Left kidney (tissue), 2 donors: Measurements from ENCODE around the gene ITSN2. TPM values are rescaled to one million over a fixed set of nuclear protein-coding genes. Genes with fewer than 3 reads are reported as not detected.
"Not testable (repeated sequence)": the region's sequence is repeated elsewhere in the genome, so short reads cannot be mapped to it uniquely, and the experiment has no call there.

Experiments
- DNase-seq: peaks from one replicate; pipeline ENCODE4 v3.0.0-alpha.2; 2013
- polyA plus RNA-seq: library from polyadenylated mRNA; unstranded; fragments of 120-200 nt; gene quantifications from one replicate; pipeline ENCODE4 v1.2.1, GENCODE V29; 2013; ENCODE audit not compliant: insufficient read length

The ITSN2 gene
- polyA plus RNA-seq, 1 donor = 32.2 TPM

- DNase-seq = no peak
Measured at GRCh38 chr2:24211408-24211807, 148.9 kb downstream of the ITSN2 start.

- DNase-seq = no peak
Measured at GRCh38 chr2:24210723-24211122, 149.6 kb downstream of the ITSN2 start.

GRCh38 chr2:24210106-24210455, 150.3 kb downstream of the ITSN2 start:
- DNase-seq = no peak

- no peak for DNase-seq
Measured at GRCh38 chr2:24209389-24210105, 150.8 kb downstream of the ITSN2 start.

- DNase-seq = no peak
Measured at GRCh38 chr2:24208490-24208889, 151.8 kb downstream of the ITSN2 start.

GRCh38 chr2:24207359-24207758, 153.0 kb downstream of the ITSN2 start:
- DNase-seq = no peak

- no peak for DNase-seq
Measured at GRCh38 chr2:24206714-24207113, 153.6 kb downstream of the ITSN2 start.

- no peak for DNase-seq
Measured at GRCh38 chr2:24206242-24206641, 154.1 kb downstream of the ITSN2 start.

GRCh38 chr2:24205131-24205530, 155.2 kb downstream of the ITSN2 start:
- no peak for DNase-seq

GRCh38 chr2:24204505-24204904, 155.8 kb downstream of the ITSN2 start:
- DNase-seq = no peak

- no peak for DNase-seq
Measured at GRCh38 chr2:24203787-24204150, 156.6 kb downstream of the ITSN2 start.

GRCh38 chr2:24203029-24203786, 157.1 kb downstream of the ITSN2 start:
- DNase-seq = peak; percentile 25

GRCh38 chr2:24200799-24201198, 159.5 kb downstream of the ITSN2 start:
- no peak for DNase-seq

GRCh38 chr2:24199968-24200590, 160.3 kb downstream of the ITSN2 start:
- DNase-seq = no peak

- not testable (repeated sequence) for DNase-seq
Measured at GRCh38 chr2:24197213-24197612, 163.1 kb downstream of the ITSN2 start.

GRCh38 chr2:24191848-24192247, 168.5 kb downstream of the ITSN2 start:
- no peak for DNase-seq

GRCh38 chr2:24191156-24191555, 169.2 kb downstream of the ITSN2 start:
- no peak for DNase-seq

- DNase-seq = no peak
Measured at GRCh38 chr2:24190503-24190902, 169.8 kb downstream of the ITSN2 start.

- DNase-seq = no peak
Measured at GRCh38 chr2:24189551-24189950, 170.8 kb downstream of the ITSN2 start.

- no peak for DNase-seq
Measured at GRCh38 chr2:24183366-24184069, 176.8 kb downstream of the ITSN2 start.

- DNase-seq = no peak
Measured at GRCh38 chr2:24182507-24182906, 177.8 kb downstream of the ITSN2 start.

- peak; percentile 36 for DNase-seq
Measured at GRCh38 chr2:24181849-24182248, 178.5 kb downstream of the ITSN2 start.

GRCh38 chr2:24179683-24180082, 180.7 kb downstream of the ITSN2 start:
- DNase-seq = no peak
